Right lobe of liver (tissue), 6 donors: Measurements from ENCODE around the gene KRTAP26-1. TPM values are rescaled to one million over a fixed set of nuclear protein-coding genes. Genes with fewer than 3 reads are reported as not detected.

Experiments used
- ATAC-seq, 4 donors: fragments of 200-7000 bp; cut with Tn5 transposase; one replicate each; pipeline ENCODE4 v1.9.1; 2020; ENCODE audit warnings: mild to moderate bottlenecking in 4 of 4, moderate library complexity in 4 of 4
- DNase-seq, 3 donors: peaks; one replicate each; pipeline ENCODE4 v3.0.0-alpha.2; 2020
- H3K27ac ChIP-seq, 3 donors: fragments of 200-600 bp; one replicate each; pipeline ENCODE4 v1.8.0; 2022
- H3K27me3 ChIP-seq, 2 donors: fragments of 200-600 bp; one replicate each; pipeline ENCODE4 v1.8.0; 2022
- H3K36me3 ChIP-seq, 4 donors: fragments of 200-600 bp; sonication (generic) in 1 of 4; one replicate each; pipeline versions ENCODE4 v1.5.1 to v1.8.0; 2017 to 2022; ENCODE audit warnings: control low read depth in 1 of 4
- H3K4me1 ChIP-seq, 4 donors: fragments of 200-600 bp; sonication (generic) in 1 of 4; one replicate each; pipeline versions ENCODE4 v1.5.1 to v1.8.0; 2017 to 2022; ENCODE audit warnings: control low read depth in 1 of 4
- H3K4me3 ChIP-seq, 3 donors: fragments of 200-600 bp; one replicate each; pipeline ENCODE4 v1.8.0; 2022
- H3K9me3 ChIP-seq, 4 donors: fragments of 200-600 bp; sonication (generic) in 1 of 4; one replicate each; pipeline versions ENCODE4 v1.5.1 to v1.8.0; 2017 to 2022; ENCODE audit warnings: control low read depth in 1 of 4
- POLR2A ChIP-seq: fragments of 450-650 bp; IDR thresholded peaks from one replicate; pipeline ENCODE4 v1.6.1; 2017; ENCODE audit warnings: antibody characterized with exemption, mild to moderate bottlenecking
- WGBS: methylation state at CpG from one replicate; pipeline ENCODE4 v1.1.6; 2018; ENCODE audit warnings: low coverage, low lambda C conversion rate; ENCODE audit not compliant: insufficient coverage; ENCODE audit errors: missing lambda C conversion rate; 5-methylcytosine and 5-hydroxymethylcytosine counted together
- intact Hi-C, 2 donors: fragments of 100-400 bp; cut with DNase I; formaldehyde crosslinking; loops; one replicate each; pipeline versions ENCODE4 v1.11.2 to v1.14.1; 2022
- small RNA-seq, 2 experiments: library from RNA; depleted of rRNA; stranded (forward); fragments of <200 nt; gene quantifications; one replicate each; pipeline ENCODE3, GENCODE V24; 2016
- total RNA-seq, 6 experiments: library from RNA; depleted of rRNA in 2 of 6; stranded (reverse); fragments of >200 nt in 2 of 6; fragmentation: NEBNext Ultra II Directional in 3 of 6; extraction: Animal tissue kit (Norgen Biotek cat#: 25700) in 3 of 6; gene quantifications; one replicate each; pipeline versions ENCODE4 v1.1.0 to v1.2.4, GENCODE V29; 2016 to 2023
- TF ChIP-seq, protein P1 (sequence below), 4 donors: fragments of 200-600 bp in 3 of 4; fragments of 450-650 bp in 1 of 4; IDR thresholded peaks; one replicate each; pipeline versions ENCODE4 v1.5.1 to v1.8.0; 2016 to 2022; ENCODE audit warnings: antibody characterized with exemption in 4 of 4, mild to moderate bottlenecking in 2 of 4
- donor health status: DM: no; HTN: yes; CAD: no.
- donor health status: DM: no; HTN: no; CAD: no.
- donor health status: DM: no; HTN: no; CAD: no.
- donor health status: DM: no; HTN: yes; CAD: no.
- donor health status: DM: no; HTN: yes; CAD: no.

KRTAP26-1 gene
- total RNA-seq, 6 experiments from 2014 or later, result not detected

DNA sequence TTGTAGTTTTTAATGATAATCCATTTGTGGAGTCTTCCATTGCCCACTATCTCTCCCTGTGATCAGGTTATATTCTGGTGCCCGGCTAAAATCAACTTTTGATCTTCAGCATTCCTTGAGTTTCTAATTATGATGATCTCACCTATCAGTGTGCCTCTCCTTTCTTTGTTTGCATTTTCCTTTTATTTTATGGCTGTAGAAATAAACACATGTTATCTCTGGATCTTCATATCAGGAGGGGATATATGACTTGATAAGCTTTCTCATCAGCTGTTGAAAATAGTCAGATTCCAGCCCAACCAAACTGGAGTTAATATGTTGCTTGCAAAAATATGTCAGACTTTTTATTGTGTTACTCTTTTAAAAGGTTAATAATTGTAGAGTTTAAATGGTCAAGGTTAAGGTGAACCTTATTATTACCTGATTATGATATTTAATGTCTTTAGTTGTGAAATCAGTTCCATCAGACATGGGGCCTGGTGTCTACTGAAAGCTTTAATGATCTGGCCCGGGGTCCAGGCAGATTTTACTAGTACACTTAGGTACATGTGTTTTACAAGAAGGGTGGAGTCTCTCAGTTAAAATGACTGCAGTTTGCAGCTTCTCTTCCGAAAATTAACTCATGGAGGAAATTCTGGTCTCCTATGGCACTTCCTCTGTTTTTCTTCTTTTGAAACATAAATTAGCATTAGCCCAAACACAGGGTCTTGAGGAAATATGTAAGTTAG is 50.1 kb downstream of the KRTAP26-1 start:
- DNase-seq, result no peak
- H3K27me3 ChIP-seq, result no peaks in the 10 kb centered on the region
- 56% methylated on average over 3 of the region's 3 CpGs for WGBS
- no peak overlapping the region for H3K4me3 ChIP-seq
- H3K27ac ChIP-seq, result no peak overlapping the region
- H3K9me3 ChIP-seq, result no peaks in the 10 kb centered on the region
- H3K4me1 ChIP-seq, result no peaks in the 10 kb centered on the region
- TF ChIP-seq, protein P1, sequence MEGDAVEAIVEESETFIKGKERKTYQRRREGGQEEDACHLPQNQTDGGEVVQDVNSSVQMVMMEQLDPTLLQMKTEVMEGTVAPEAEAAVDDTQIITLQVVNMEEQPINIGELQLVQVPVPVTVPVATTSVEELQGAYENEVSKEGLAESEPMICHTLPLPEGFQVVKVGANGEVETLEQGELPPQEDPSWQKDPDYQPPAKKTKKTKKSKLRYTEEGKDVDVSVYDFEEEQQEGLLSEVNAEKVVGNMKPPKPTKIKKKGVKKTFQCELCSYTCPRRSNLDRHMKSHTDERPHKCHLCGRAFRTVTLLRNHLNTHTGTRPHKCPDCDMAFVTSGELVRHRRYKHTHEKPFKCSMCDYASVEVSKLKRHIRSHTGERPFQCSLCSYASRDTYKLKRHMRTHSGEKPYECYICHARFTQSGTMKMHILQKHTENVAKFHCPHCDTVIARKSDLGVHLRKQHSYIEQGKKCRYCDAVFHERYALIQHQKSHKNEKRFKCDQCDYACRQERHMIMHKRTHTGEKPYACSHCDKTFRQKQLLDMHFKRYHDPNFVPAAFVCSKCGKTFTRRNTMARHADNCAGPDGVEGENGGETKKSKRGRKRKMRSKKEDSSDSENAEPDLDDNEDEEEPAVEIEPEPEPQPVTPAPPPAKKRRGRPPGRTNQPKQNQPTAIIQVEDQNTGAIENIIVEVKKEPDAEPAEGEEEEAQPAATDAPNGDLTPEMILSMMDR (IDR thresholded peaks at IDR 0.05), result no peak
- TF ChIP-seq POLR2A, result no peak
- H3K36me3 ChIP-seq, result no peaks in the 10 kb centered on the region
- intact Hi-C loops, result no loop called here
- ATAC-seq, result no peak

Small RNA genes lying within 50 kb of the gene (small RNA-seq; reads per million reads assigned to genes)
- gene KRTAP23-1, result 0 reads per million in 2 experiments

Other genes with a start within 250 kb of the KRTAP26-1 start
- gene CLDN17, start 153.5 kb downstream of the KRTAP26-1 start, total RNA-seq, result not detected
- not detected for gene CLDN8, start 104.2 kb downstream of the KRTAP26-1 start, total RNA-seq
- gene KRTAP24-1, start 37.4 kb downstream of the KRTAP26-1 start, total RNA-seq, result not detected
- gene KRTAP25-1, start 30.8 kb downstream of the KRTAP26-1 start, total RNA-seq, result not detected
- gene KRTAP27-1, start 17.4 kb upstream of the KRTAP26-1 start, total RNA-seq, result not detected
- not detected for gene KRTAP23-1, start 28.3 kb upstream of the KRTAP26-1 start, total RNA-seq
- gene KRTAP13-2, start 52.0 kb upstream of the KRTAP26-1 start, total RNA-seq, result not detected
- not detected for gene KRTAP13-1, start 75.7 kb upstream of the KRTAP26-1 start, total RNA-seq
- not detected for gene KRTAP13-3, start 105.6 kb upstream of the KRTAP26-1 start, total RNA-seq
- gene KRTAP13-4, start 109.9 kb upstream of the KRTAP26-1 start, total RNA-seq, result not detected
- gene KRTAP15-1, start 120.0 kb upstream of the KRTAP26-1 start, total RNA-seq, result not detected
- gene KRTAP19-1, start 160.1 kb upstream of the KRTAP26-1 start, total RNA-seq, result not detected
- not detected for gene KRTAP19-2, start 167.1 kb upstream of the KRTAP26-1 start, total RNA-seq
- not detected for gene KRTAP19-3, start 171.7 kb upstream of the KRTAP26-1 start, total RNA-seq
- not detected for gene KRTAP19-4, start 176.8 kb upstream of the KRTAP26-1 start, total RNA-seq
- not detected for gene KRTAP19-5, start 181.8 kb upstream of the KRTAP26-1 start, total RNA-seq
- not detected for gene KRTAP19-6, start 221.5 kb upstream of the KRTAP26-1 start, total RNA-seq
- not detected for gene KRTAP19-7, start 241.0 kb upstream of the KRTAP26-1 start, total RNA-seq